Stomach (tissue), 9 donors: Measurements from ENCODE around the gene CCDC148. TPM values are rescaled to one million over a fixed set of nuclear protein-coding genes. Genes with fewer than 3 reads are reported as not detected.

Experiments
- DNase-seq, 2 donors: peaks; one replicate each; pipeline versions ENCODE4 v3.0.0 to v3.0.0-alpha.2; 2013 to 2019
- H3K27ac ChIP-seq, 5 donors: fragments of 200-600 bp in 4 of 5; sonication (generic) in 4 of 5; one replicate each; pipeline ENCODE4 v1.5.1; 2013 to 2019; ENCODE audit warnings: mild to moderate bottlenecking in 1 of 5, moderate library complexity in 1 of 5
- H3K27me3 ChIP-seq, 3 donors: fragments of 200-600 bp; sonication (generic); one replicate each; pipeline ENCODE4 v1.5.1; 2017 to 2019; ENCODE audit warnings: mixed run types in 1 of 3
- H3K36me3 ChIP-seq, 4 donors: fragments of 200-600 bp; sonication (generic); 1 replicate in 3 of 4; 2 replicates in 1 of 4; pipeline ENCODE4 v1.5.1; 2016 to 2019
- H3K4me1 ChIP-seq, 4 donors: fragments of 200-600 bp; sonication (generic); one replicate each; pipeline ENCODE4 v1.5.1; 2016 to 2019
- H3K4me3 ChIP-seq, 4 donors: fragments of 200-600 bp; sonication (generic) in 3 of 4; one replicate each; pipeline ENCODE4 v1.5.1; 2016 to 2019; ENCODE audit warnings: mild to moderate bottlenecking in 1 of 4
- H3K9me3 ChIP-seq, 4 donors: fragments of 200-600 bp; sonication (generic); one replicate each; pipeline ENCODE4 v1.5.1; 2016 to 2019
- EP300 ChIP-seq: sonication (generic); formaldehyde crosslinking; IDR thresholded peaks from one replicate; pipeline ENCODE4 v1.6.1; 2017; ENCODE audit warnings: antibody characterized with exemption
- POLR2A ChIP-seq, 4 donors: fragments of 450-650 bp; IDR thresholded peaks; one replicate each; pipeline ENCODE4 v1.6.1; 2016; ENCODE audit warnings: antibody characterized with exemption in 4 of 4, control low read depth in 2 of 4, mild to moderate bottlenecking in 1 of 4, moderate library complexity in 1 of 4
- POLR2AphosphoS5 ChIP-seq, 3 donors: sonication (generic); formaldehyde crosslinking; IDR thresholded peaks; one replicate each; pipeline ENCODE4 v1.6.1; 2016; ENCODE audit warnings: antibody characterized with exemption in 3 of 3
- WGBS, 5 donors: extraction: QIAGEN DNeasy Blood & Tissue Kit in 3 of 5; methylation state at CpG; one replicate each; pipeline versions ENCODE4 v1.1.5 to v1.1.7; 2013 to 2018; 5-methylcytosine and 5-hydroxymethylcytosine counted together
- intact Hi-C: fragments of 100-400 bp; cut with DNase I; formaldehyde crosslinking; loops from one replicate; pipeline ENCODE4 v1.15.1; 2023; ENCODE audit warnings: low total_unique reads
- polyA plus RNA-seq, 3 donors: library from polyadenylated mRNA; stranded (reverse); fragments of 200-250 nt; gene quantifications; one replicate each; pipeline ENCODE4 v1.2.3, GENCODE V29; 2013
- total RNA-seq, 5 donors: library from RNA; depleted of rRNA; stranded (reverse); fragments of >200 nt; gene quantifications; one replicate each; pipeline versions ENCODE4 v1.1.0 to v1.2.3, GENCODE V29; 2014 to 2016
- TF ChIP-seq, protein P1 (sequence below), 7 experiments: fragments of 450-650 bp in 4 of 7; fragments of 200-600 bp in 3 of 7; sonication (generic) in 3 of 7; IDR thresholded peaks; one replicate each; pipeline ENCODE4 v1.5.1; 2016 to 2019; ENCODE audit warnings: antibody characterized with exemption in 7 of 7, control low read depth in 2 of 7, mild to moderate bottlenecking in 1 of 7
- donor health status: healthy with polysubstance abuse.
- donor health status: Bipolar disorder and iron deficiency.
- donor health status: healthy.

CCDC148 gene
- total and polyA plus RNA-seq, 8 donors, result 0.25 to 1.3 (median 0.43) TPM; not detected in 5

DNA sequence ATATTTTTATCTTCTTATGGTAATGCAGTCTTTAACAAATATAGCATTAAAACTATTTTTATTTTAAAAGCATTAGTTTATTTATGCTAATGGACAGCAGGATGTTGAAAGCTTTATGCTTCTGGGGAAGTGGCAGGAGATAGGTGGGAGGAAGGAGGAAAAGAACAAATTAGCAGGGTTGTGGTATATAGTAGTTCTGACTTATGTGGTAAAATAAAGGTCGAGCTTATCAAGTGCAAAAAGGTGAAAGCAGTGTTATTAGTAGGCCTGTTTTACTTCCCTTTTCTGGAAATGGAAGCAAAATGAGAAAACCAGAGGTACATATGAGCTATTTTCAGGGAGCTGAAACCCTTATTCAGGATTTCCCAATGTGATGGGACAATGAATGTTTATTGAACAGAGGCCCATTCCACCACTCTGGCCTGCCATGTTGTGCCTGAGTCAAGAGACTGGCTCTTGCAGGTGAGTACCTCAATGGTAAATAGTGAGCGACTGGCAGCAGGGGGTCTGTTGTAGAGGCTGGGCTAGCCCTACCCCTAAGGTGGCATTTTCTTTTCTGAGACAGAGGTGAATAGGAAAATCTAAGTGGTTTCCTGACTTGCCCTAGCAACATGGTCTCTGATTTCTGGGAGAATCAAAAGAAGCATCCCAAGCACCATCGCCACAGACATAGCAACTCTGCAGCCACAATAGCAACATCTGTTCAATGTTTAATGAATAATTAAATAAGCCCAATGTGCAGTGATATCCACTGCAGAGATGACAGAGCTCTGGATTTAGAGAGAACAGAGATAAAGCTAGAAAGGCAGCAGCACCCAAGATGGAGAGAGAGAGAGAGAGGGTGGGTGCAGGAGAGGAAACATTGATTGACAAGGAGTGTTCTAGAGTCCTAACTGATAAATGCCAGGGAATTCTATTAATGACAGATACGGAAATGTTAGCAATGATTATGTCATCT is 235.2 kb downstream of the CCDC148 start:
- TF ChIP-seq POLR2A (IDR thresholded peaks at IDR 0.05) (no peak), EP300 (no peak), POLR2AphosphoS5 (IDR thresholded peaks at IDR 0.05) (no peak)
- TF ChIP-seq, protein P1, sequence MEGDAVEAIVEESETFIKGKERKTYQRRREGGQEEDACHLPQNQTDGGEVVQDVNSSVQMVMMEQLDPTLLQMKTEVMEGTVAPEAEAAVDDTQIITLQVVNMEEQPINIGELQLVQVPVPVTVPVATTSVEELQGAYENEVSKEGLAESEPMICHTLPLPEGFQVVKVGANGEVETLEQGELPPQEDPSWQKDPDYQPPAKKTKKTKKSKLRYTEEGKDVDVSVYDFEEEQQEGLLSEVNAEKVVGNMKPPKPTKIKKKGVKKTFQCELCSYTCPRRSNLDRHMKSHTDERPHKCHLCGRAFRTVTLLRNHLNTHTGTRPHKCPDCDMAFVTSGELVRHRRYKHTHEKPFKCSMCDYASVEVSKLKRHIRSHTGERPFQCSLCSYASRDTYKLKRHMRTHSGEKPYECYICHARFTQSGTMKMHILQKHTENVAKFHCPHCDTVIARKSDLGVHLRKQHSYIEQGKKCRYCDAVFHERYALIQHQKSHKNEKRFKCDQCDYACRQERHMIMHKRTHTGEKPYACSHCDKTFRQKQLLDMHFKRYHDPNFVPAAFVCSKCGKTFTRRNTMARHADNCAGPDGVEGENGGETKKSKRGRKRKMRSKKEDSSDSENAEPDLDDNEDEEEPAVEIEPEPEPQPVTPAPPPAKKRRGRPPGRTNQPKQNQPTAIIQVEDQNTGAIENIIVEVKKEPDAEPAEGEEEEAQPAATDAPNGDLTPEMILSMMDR (IDR thresholded peaks at IDR 0.05), result no peak
- Histone ChIP-seq H3K9me3 (peaks cover 0 to 3% (median 0%) of the 10 kb centered on the region in 4 donors), H3K4me1 (no peaks in the 10 kb centered on the region), H3K27me3 (no peaks in the 10 kb centered on the region), H3K4me3 (no peak overlapping the region), H3K27ac (no peak overlapping the region), H3K36me3 (no peaks in the 10 kb centered on the region)
- no peak for DNase-seq
- intact Hi-C loops, result no loop called here
- 82 to 90% (median 86%) methylated on average over 4 of the region's 4 CpGs for WGBS, 5 donors

DNA sequence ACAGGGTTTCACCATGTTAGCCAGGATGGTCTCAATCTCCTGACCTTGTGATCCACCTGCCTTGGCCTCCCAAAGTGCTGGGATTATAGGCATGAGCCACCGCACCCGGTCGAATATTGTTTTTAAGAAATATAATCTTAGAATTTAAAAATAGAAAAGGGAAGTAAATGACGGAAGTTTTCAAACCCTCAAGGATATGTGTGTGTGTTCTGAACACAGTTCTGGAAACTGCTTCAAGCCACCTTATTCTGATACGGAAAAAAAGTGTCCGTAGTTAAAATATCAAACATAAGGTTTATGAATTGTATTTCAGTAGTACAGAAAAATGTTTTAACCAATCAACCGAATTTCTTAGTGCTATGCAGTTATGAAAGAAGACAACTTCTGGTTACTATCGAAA is 239.0 kb downstream of the CCDC148 start:
- no peaks in the 10 kb centered on the region for H3K36me3 ChIP-seq
- no peak overlapping the region for H3K4me3 ChIP-seq
- 68 to 87% (median 79%) methylated on average over 8 of the region's 8 CpGs for WGBS, 5 donors
- H3K27me3 ChIP-seq, result no peaks in the 10 kb centered on the region
- TF ChIP-seq, protein P1 (IDR thresholded peaks at IDR 0.05), result no peak
- TF ChIP-seq POLR2AphosphoS5 (IDR thresholded peaks at IDR 0.05) (no peak), EP300 (no peak), POLR2A (IDR thresholded peaks at IDR 0.05) (no peak)
- no peak overlapping the region for H3K27ac ChIP-seq
- peaks cover 0 to 3% (median 0%) of the 10 kb centered on the region in 4 donors for H3K9me3 ChIP-seq
- intact Hi-C loops, result no loop called here
- DNase-seq, result no peak
- H3K4me1 ChIP-seq, result no peaks in the 10 kb centered on the region

DNA sequence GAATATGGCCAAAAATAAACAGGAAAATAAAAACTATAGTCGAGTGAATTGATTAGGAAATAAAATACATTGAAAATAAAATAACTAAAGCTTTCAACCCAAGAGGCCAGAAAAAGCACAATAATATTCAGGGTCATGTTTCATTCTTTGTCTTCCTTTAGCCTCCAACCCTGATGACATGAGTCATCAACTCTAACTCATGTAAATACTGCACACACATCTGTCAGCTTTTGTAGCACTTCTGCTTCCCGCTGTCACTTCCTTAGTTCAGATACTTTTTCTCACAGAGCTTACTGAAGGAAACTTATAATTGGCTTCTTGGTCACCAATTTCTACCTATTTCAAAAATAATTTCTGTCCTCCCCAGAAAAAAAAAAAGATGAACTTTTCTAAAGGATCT is 242.1 kb downstream of the CCDC148 start:
- H3K4me1 ChIP-seq, result no peaks in the 10 kb centered on the region
- H3K36me3 ChIP-seq, result no peaks in the 10 kb centered on the region
- no peak for TF ChIP-seq POLR2AphosphoS5 (IDR thresholded peaks at IDR 0.05)
- TF ChIP-seq EP300, result no peak
- TF ChIP-seq, protein P1 (IDR thresholded peaks at IDR 0.05), result no peak
- TF ChIP-seq POLR2A (IDR thresholded peaks at IDR 0.05), result no peak
- intact Hi-C loops, result no loop called here
- 39 to 71% (median 67%) methylated on average over 2 of the region's 2 CpGs for WGBS, 5 donors
- no peaks in the 10 kb centered on the region for H3K9me3 ChIP-seq
- H3K27me3 ChIP-seq, result no peaks in the 10 kb centered on the region
- H3K4me3 ChIP-seq, result no peak overlapping the region
- H3K27ac ChIP-seq, result peak overlapping the region in 1 of 5 donors; percentile 1
- peak in 1 of 2 donors; percentile 61 for DNase-seq

DNA sequence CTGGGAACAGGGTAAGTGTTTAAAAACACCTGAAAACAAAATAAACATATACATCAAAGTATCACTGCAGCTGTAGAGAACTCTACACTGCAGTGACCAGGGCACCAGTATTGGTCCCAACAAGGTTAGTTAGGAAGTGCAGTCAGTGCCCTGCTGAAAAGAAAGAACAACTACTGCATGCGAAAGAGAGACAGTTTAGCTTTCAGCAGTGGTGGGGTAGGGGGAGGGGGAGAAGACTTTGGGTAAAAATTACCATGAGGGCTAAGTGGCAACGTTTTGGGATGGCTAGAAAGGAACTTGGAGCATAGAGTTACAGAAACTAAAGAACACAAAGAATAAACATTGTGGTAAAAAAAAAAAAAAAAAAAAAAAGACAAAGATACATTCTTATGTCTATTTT is 242.8 kb downstream of the CCDC148 start:
- H3K4me3 ChIP-seq, result no peak overlapping the region
- no peaks in the 10 kb centered on the region for H3K9me3 ChIP-seq
- no peaks in the 10 kb centered on the region for H3K27me3 ChIP-seq
- no peaks in the 10 kb centered on the region for H3K4me1 ChIP-seq
- no peak for TF ChIP-seq EP300
- intact Hi-C loops, result no loop called here
- DNase-seq, result no peak
- 49 to 56% (median 53%) methylated on average over 2 of the region's 2 CpGs for WGBS, 5 donors
- no peaks in the 10 kb centered on the region for H3K36me3 ChIP-seq
- H3K27ac ChIP-seq, result no peak overlapping the region

DNA sequence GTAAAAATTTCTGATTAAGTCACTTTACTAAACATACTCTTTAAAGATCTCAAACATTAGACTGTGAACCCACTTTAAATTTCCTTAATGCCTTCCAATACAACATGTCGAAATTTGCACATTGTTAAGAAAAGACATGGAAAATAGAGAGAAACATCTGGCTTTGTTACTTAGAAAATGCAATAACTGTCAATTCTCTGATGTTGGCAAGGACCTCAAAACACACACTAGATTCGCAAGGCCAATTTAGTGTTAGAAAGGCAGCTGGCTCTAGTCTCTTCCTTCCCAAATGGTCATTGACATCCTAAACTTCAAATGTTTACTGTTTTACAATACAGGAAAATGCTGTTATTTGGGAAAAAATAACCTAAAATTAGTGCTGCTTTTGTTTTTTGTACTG is 244.3 kb downstream of the CCDC148 start:
- H3K4me3 ChIP-seq, result no peak overlapping the region
- no peaks in the 10 kb centered on the region for H3K9me3 ChIP-seq
- no peaks in the 10 kb centered on the region for H3K36me3 ChIP-seq
- intact Hi-C loops, result no loop called here
- no peaks in the 10 kb centered on the region for H3K27me3 ChIP-seq
- 69 to 83% (median 80%) methylated on average over 2 of the region's 2 CpGs for WGBS, 5 donors
- no peak for TF ChIP-seq POLR2AphosphoS5 (IDR thresholded peaks at IDR 0.05)
- TF ChIP-seq, protein P1 (IDR thresholded peaks at IDR 0.05), result no peak
- no peak for TF ChIP-seq POLR2A (IDR thresholded peaks at IDR 0.05)
- peak in 1 of 2 donors; percentile 20 for DNase-seq
- H3K27ac ChIP-seq, result no peak overlapping the region
- H3K4me1 ChIP-seq, result no peaks in the 10 kb centered on the region
